Transverse colon (tissue), 4 donors: Measurements from ENCODE around the gene SRRM1. TPM values are rescaled to one million over a fixed set of nuclear protein-coding genes. Genes with fewer than 3 reads are reported as not detected.
"Not testable (repeated sequence)": the region's sequence is repeated elsewhere in the genome, so short reads cannot be mapped to it uniquely, and the experiment has no call there.

Experiments
- DNase-seq: peaks from one replicate; pipeline ENCODE4 v3.0.0-alpha.2; 2019
- H3K27ac ChIP-seq, 4 donors: fragments of 200-600 bp; sonication (generic); 2 replicates each; pipeline ENCODE4 v1.5.1; 2016 to 2018; ENCODE audit warnings: inconsistent platforms in 4 of 4
- H3K27me3 ChIP-seq: fragments of 200-600 bp; sonication (generic); 2 replicates; pipeline ENCODE4 v1.5.1; 2017; ENCODE audit warnings: inconsistent platforms
- H3K36me3 ChIP-seq, 4 donors: fragments of 200-600 bp; sonication (generic); 2 replicates each; pipeline ENCODE4 v1.5.1; 2017 to 2019; ENCODE audit warnings: inconsistent platforms in 4 of 4
- H3K4me1 ChIP-seq, 4 donors: fragments of 200-600 bp; sonication (generic); 2 replicates each; pipeline ENCODE4 v1.5.1; 2017 to 2020; ENCODE audit warnings: inconsistent platforms in 4 of 4
- H3K4me3 ChIP-seq, 4 donors: fragments of 200-600 bp; sonication (generic); 1 replicate in 1 of 4; 2 replicates in 3 of 4; pipeline versions ENCODE4 v1.5.1 to v1.6.1; 2017 to 2019; ENCODE audit warnings: inconsistent platforms in 4 of 4
- H3K9me3 ChIP-seq, 2 donors: fragments of 200-600 bp; sonication (generic); 2 replicates each; pipeline ENCODE4 v1.5.1; 2017 to 2019; ENCODE audit warnings: inconsistent platforms in 2 of 2
- EP300 ChIP-seq: sonication (generic); formaldehyde crosslinking; IDR thresholded peaks from one replicate; pipeline ENCODE4 v1.6.1; 2017; ENCODE audit warnings: antibody characterized with exemption, low read depth
- POLR2A ChIP-seq: fragments of 450-650 bp; IDR thresholded peaks from one replicate; pipeline ENCODE4 v1.6.1; 2016; ENCODE audit warnings: antibody characterized with exemption, mild to moderate bottlenecking, moderate library complexity
- POLR2AphosphoS5 ChIP-seq, 3 donors: sonication (generic); formaldehyde crosslinking; IDR thresholded peaks; one replicate each; pipeline ENCODE4 v1.6.1; 2016; ENCODE audit warnings: antibody characterized with exemption in 3 of 3
- WGBS, 2 donors: methylation state at CpG; one replicate each; pipeline ENCODE4 v1.1.5; 2018; ENCODE audit warnings: low coverage in 1 of 2; 5-methylcytosine and 5-hydroxymethylcytosine counted together
- in situ Hi-C, 4 donors: fragments of 200-750 bp; cut with MboI; loops; one replicate each; pipeline versions ENCODE4 v1.15.0 to v1.15.1; 2017; ENCODE audit warnings: low sequenced_read_pairs in 3 of 4, low pct_ligation_motif_present in 1 of 4, low pct_unique_long_range_greater_than_20kb in 1 of 4
- intact Hi-C: fragments of 100-400 bp; cut with DNase I; formaldehyde crosslinking; loops from one replicate; pipeline ENCODE4 v1.15.1; 2023; ENCODE audit warnings: low total_unique reads
- total RNA-seq, 4 donors: library from RNA; depleted of rRNA; stranded (reverse); fragments of >200 nt; gene quantifications; one replicate each; pipeline ENCODE4 v1.1.0, GENCODE V29; 2016
- TF ChIP-seq, protein P1 (sequence below), 5 experiments: fragments of 200-600 bp in 3 of 5; fragments of 450-650 bp in 2 of 5; sonication (generic) in 3 of 5; IDR thresholded peaks; 1 replicate in 2 of 5; 2 replicates in 3 of 5; pipeline ENCODE4 v1.5.1; 2016 to 2017; ENCODE audit warnings: antibody characterized with exemption in 5 of 5, inconsistent platforms in 3 of 5, mild to moderate bottlenecking in 2 of 5, moderate library complexity in 1 of 5

Gene SRRM1
- total RNA-seq, 4 donors from 2014 or later, result 71.1 to 209 (median 141) TPM

DNA sequence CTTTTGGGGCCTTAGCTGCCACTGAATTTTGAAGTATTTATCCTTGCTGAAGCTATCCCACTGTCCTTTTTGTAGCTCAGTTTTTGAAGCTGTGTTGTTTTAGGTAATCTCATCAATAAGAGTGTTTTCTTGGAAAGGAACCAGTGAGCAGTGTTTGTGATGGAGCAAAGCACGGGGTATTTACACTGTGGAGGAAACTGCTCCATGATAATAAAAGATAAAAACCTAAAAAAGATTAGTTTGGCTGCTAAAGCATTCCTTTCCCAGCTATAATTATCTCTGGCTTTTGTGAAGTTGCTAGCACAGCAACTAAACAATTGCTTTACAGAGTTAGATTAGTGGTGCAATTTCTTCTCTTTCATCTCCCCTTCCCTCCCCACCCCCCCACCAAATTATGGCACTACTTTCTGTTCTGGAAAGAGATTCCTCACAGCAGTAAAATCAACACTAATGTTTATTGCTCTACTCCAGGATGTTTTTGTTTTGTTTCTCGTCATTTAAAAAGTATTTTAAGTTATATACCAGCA, 21.5 kb downstream of the SRRM1 start:
- in situ Hi-C loops, result loop anchor here in 1 of 4 donors (25.0 kb wide), 1 partner anchor 548 kb away; no protein-coding TSS in a partner anchor
- Histone ChIP-seq H3K27ac (no peak overlapping the region), H3K27me3 (no peaks in the 10 kb centered on the region), H3K36me3 (peaks cover 2 to 97% (median 48%) of the 10 kb centered on the region in 4 donors), H3K4me3 (no peak overlapping the region), H3K4me1 (no peaks in the 10 kb centered on the region), H3K9me3 (no peaks in the 10 kb centered on the region)
- DNase-seq, result no peak
- no peak for TF ChIP-seq POLR2A
- TF ChIP-seq EP300, result no peak
- no peak for TF ChIP-seq POLR2AphosphoS5 (IDR thresholded peaks at IDR 0.05)
- TF ChIP-seq, protein P1, sequence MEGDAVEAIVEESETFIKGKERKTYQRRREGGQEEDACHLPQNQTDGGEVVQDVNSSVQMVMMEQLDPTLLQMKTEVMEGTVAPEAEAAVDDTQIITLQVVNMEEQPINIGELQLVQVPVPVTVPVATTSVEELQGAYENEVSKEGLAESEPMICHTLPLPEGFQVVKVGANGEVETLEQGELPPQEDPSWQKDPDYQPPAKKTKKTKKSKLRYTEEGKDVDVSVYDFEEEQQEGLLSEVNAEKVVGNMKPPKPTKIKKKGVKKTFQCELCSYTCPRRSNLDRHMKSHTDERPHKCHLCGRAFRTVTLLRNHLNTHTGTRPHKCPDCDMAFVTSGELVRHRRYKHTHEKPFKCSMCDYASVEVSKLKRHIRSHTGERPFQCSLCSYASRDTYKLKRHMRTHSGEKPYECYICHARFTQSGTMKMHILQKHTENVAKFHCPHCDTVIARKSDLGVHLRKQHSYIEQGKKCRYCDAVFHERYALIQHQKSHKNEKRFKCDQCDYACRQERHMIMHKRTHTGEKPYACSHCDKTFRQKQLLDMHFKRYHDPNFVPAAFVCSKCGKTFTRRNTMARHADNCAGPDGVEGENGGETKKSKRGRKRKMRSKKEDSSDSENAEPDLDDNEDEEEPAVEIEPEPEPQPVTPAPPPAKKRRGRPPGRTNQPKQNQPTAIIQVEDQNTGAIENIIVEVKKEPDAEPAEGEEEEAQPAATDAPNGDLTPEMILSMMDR (IDR thresholded peaks at IDR 0.05), result no peak
- WGBS, 2 donors, result 59 to 77% methylated on average over 1 to 2 of the region's 2 CpGs
- intact Hi-C loops, result no loop called here

DNA sequence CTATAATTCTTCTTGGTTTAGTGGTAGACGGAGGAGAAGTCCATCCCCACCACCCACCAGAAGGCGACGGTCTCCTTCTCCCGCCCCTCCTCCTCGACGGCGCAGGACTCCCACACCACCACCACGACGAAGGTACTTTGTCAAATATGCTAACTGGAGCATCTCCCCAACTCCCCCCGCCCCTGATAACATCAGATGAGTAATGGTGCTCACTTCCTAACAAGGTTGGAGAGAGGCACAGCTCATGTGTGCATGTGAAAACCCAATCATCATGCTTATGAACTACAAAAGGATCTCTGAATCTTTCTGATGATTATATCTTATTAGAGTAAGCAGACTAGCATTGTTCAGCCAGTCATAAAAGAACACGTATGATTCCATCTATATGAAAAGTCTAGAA, 23.7 kb downstream of the SRRM1 start:
- intact Hi-C loops (no loop called here), in situ Hi-C loops (loop anchor here in 1 of 4 donors (25.0 kb wide), 1 partner anchor 546 kb away; no protein-coding TSS in a partner anchor)
- Histone ChIP-seq H3K4me1 (no peaks in the 10 kb centered on the region), H3K9me3 (no peaks in the 10 kb centered on the region), H3K27ac (no peak overlapping the region), H3K36me3 (peaks cover 2 to 96% (median 48%) of the 10 kb centered on the region in 4 donors), H3K4me3 (no peak overlapping the region), H3K27me3 (no peaks in the 10 kb centered on the region)
- TF ChIP-seq POLR2A (no peak), EP300 (no peak), POLR2AphosphoS5 (IDR thresholded peaks at IDR 0.05) (no peak)
- TF ChIP-seq, protein P1 (IDR thresholded peaks at IDR 0.05), result no peak
- WGBS, 2 donors, result 91 to 96% methylated on average over 9 to 11 of the region's 11 CpGs
- no peak for DNase-seq

DNA sequence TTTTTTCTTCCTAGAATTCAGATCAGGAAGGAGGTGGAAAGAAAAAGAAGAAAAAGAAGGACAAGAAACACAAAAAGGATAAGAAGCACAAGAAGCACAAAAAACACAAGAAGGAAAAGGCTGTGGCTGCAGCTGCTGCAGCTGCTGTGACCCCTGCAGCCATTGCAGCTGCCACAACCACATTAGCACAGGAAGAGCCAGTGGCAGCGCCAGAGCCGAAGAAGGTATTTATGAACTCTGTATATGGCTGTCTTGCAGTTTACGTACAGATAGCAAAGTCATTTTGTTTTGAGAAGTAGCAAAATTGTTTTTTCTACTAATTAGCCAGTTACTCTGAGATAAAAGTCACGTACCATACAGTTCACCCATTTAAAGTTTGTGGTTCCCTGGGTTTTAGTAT, 28.3 kb downstream of the SRRM1 start:
- in situ Hi-C loops, result loop anchor here in 1 of 4 donors (25.0 kb wide), 1 partner anchor 541 kb away; no protein-coding TSS in a partner anchor
- peaks cover 2 to 82% (median 42%) of the 10 kb centered on the region in 4 donors for H3K36me3 ChIP-seq
- 91 to 94% methylated on average over 3 to 4 of the region's 4 CpGs for WGBS, 2 donors
- H3K27me3 ChIP-seq, H3K4me3 ChIP-seq, H3K27ac ChIP-seq, H3K9me3 ChIP-seq, intact Hi-C loops, H3K4me1 ChIP-seq, DNase-seq: not testable (repeated sequence)

DNA sequence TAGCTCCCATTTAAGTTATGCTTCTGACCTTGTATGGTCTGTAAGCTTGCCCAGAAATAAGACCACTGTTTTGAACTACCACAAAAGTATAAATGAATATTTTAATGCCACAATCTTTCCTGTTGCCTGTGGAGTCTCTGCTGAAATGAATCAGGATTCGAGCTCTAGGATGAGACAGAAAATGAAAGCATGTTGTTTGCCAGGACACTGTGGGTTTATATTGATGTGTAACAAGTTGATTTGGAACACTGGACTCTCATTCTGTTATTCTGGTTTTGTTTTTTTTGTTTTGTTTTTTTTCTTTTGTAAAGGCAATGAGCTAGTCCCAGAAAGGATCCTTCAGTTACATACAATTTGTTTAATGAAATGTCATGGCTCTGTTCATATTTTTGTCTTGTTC, 29.6 kb downstream of the SRRM1 start:
- DNase-seq, H3K27me3 ChIP-seq, H3K4me3 ChIP-seq, H3K9me3 ChIP-seq, intact Hi-C loops, H3K4me1 ChIP-seq, H3K27ac ChIP-seq: not testable (repeated sequence)
- in situ Hi-C loops, result loop anchor here in 1 of 4 donors (25.0 kb wide), 1 partner anchor 540 kb away; no protein-coding TSS in a partner anchor
- 36 to 78% methylated on average over 1 of the region's 1 CpG for WGBS, 2 donors
- H3K36me3 ChIP-seq, result peaks cover 2 to 69% (median 35%) of the 10 kb centered on the region in 4 donors

DNA sequence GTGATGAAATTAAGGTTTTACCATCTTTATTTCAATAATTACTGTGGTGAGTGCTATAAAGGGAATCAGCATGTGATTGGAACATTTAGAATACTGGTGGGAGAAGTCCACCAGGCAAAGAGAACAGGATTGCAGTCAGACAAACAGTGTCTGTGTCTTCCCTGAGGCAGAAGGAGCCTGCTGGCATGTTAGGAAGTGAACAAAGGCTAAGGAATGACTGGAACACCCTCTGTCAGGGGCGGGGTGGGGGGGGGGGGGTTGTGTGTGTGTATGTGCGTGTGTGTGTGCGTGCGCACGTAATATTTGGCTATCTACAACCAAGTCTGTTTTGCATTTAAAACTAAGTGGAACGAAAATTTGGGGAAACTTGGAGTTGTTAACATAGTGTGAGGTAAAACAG, 30.2 kb downstream of the SRRM1 start:
- Histone ChIP-seq H3K36me3 (peaks cover 1 to 64% (median 33%) of the 10 kb centered on the region in 4 donors), H3K9me3 (no peaks in the 10 kb centered on the region), H3K4me1 (no peaks in the 10 kb centered on the region), H3K4me3 (no peak overlapping the region), H3K27ac (no peak overlapping the region), H3K27me3 (no peaks in the 10 kb centered on the region)
- WGBS, 2 donors, result 92 to 95% methylated on average over 6 of the region's 6 CpGs
- in situ Hi-C loops (loop anchor here in 1 of 4 donors (25.0 kb wide), 1 partner anchor 539 kb away; no protein-coding TSS in a partner anchor), intact Hi-C loops (no loop called here)
- TF ChIP-seq EP300, result no peak
- no peak for TF ChIP-seq POLR2AphosphoS5 (IDR thresholded peaks at IDR 0.05)
- TF ChIP-seq POLR2A, result no peak
- TF ChIP-seq, protein P1 (IDR thresholded peaks at IDR 0.05), result no peak
- no peak for DNase-seq

DNA sequence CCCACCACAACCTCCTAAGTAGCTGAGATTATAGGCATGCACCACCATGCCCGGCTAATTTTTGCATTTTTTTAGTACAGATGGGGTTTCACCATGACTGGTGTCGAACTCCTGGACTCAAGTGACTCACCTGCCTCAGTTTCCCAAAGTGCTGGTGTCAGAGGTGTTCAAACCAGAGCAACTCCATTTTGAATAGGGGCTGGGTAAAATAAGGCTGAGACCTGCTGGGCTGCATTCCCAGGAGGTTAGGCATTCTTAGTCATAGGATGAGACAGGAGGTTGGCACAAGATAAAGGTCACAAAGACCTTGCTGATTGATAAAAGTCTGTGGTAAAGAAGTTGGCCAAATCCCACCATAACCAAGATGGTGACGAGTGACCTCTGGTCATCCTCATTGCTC, 35.3 kb downstream of the SRRM1 start:
- in situ Hi-C loops, result loop anchor here in 3 of 4 donors (25.0 kb wide), 1 partner anchor 534 kb away; no protein-coding TSS in a partner anchor
- intact Hi-C loops, H3K4me3 ChIP-seq, H3K9me3 ChIP-seq, H3K4me1 ChIP-seq, H3K27me3 ChIP-seq, DNase-seq, H3K27ac ChIP-seq: not testable (repeated sequence)
- 94 to 95% methylated on average over 2 to 3 of the region's 3 CpGs for WGBS, 2 donors
- peaks cover 0 to 16% (median 8%) of the 10 kb centered on the region in 4 donors for H3K36me3 ChIP-seq
